Liver (tissue), 9 donors: ENCODE results near the gene CHD5. TPM values are rescaled to one million over a fixed set of nuclear protein-coding genes. Genes with fewer than 3 reads are reported as not detected.

Experiments used
- DNase-seq: peaks from one replicate; pipeline ENCODE4 v3.0.0-alpha.2; 2017; ENCODE audit warnings: low spot score
- H3K27ac ChIP-seq, 2 donors: one replicate each; pipeline ENCODE4 v1.7.0; 2013; ENCODE audit warnings: inconsistent platforms in 2 of 2, low read length in 2 of 2, control low read depth in 1 of 2, low read depth in 1 of 2, mild to moderate bottlenecking in 1 of 2
- H3K27me3 ChIP-seq, 4 donors: one replicate each; pipeline versions ENCODE4 v1.6.1 to v1.7.0; 2013; ENCODE audit warnings: low read length in 3 of 4, inconsistent platforms in 1 of 4, mild to moderate bottlenecking in 1 of 4, moderate library complexity in 1 of 4; ENCODE audit not compliant: control insufficient read depth in 4 of 4, insufficient read depth in 4 of 4
- H3K36me3 ChIP-seq, 4 donors: one replicate each; pipeline versions ENCODE4 v1.6.1 to v1.7.0; 2013; ENCODE audit warnings: low read length in 3 of 4, mild to moderate bottlenecking in 3 of 4, low read depth in 1 of 4, moderate library complexity in 1 of 4; ENCODE audit not compliant: control insufficient read depth in 4 of 4, insufficient read depth in 3 of 4
- H3K4me1 ChIP-seq, 4 donors: one replicate each; pipeline versions ENCODE4 v1.6.1 to v1.7.0; 2013; ENCODE audit warnings: low read length in 3 of 4, mild to moderate bottlenecking in 3 of 4, moderate library complexity in 1 of 4; ENCODE audit not compliant: control insufficient read depth in 4 of 4, insufficient read depth in 4 of 4
- H3K4me3 ChIP-seq, 3 donors: one replicate each; pipeline versions ENCODE4 v1.6.1 to v1.7.0; 2013; ENCODE audit warnings: low read length in 3 of 3, control low read depth in 1 of 3, low read depth in 1 of 3, mild to moderate bottlenecking in 1 of 3
- H3K9ac ChIP-seq, 2 donors: one replicate each; pipeline ENCODE4 v1.7.0; 2013; ENCODE audit warnings: low read length in 2 of 2, mild to moderate bottlenecking in 2 of 2, moderate library complexity in 2 of 2, control low read depth in 1 of 2, low read depth in 1 of 2
- H3K9me3 ChIP-seq, 4 donors: one replicate each; pipeline versions ENCODE4 v1.6.1 to v1.7.0; 2013; ENCODE audit warnings: low read length in 3 of 4; ENCODE audit not compliant: control insufficient read depth in 4 of 4
- ATF3 ChIP-seq: IDR thresholded peaks from 2 replicates; pipeline ENCODE4 v1.6.1; 2016; ENCODE audit warnings: antibody characterized with exemption
- CTCF ChIP-seq: fragments of 150-350 bp; IDR thresholded peaks from 2 replicates; pipeline ENCODE4 v1.5.1; 2017; ENCODE audit warnings: improper control_type of control experiment, low read depth, low read length; ENCODE audit not compliant: missing input control
- EGR1 ChIP-seq, 2 donors: IDR thresholded peaks; 2 replicates each; pipeline ENCODE4 v1.6.1; 2016 to 2018; ENCODE audit warnings: antibody characterized with exemption in 2 of 2, low read depth in 2 of 2
- FOXA1 ChIP-seq: IDR thresholded peaks from 2 replicates; pipeline ENCODE4 v1.6.1; 2016; ENCODE audit warnings: antibody characterized with exemption
- FOXA2 ChIP-seq: IDR thresholded peaks from 2 replicates; pipeline ENCODE4 v1.6.1; 2016; ENCODE audit warnings: antibody characterized with exemption
- GABPA ChIP-seq, 2 donors: IDR thresholded peaks in 1 of 2; conservative IDR thresholded peaks in 1 of 2; 2 replicates each; pipeline ENCODE4 v1.6.1; 2016; ENCODE audit warnings: antibody characterized with exemption in 2 of 2, mild to moderate bottlenecking in 1 of 2, moderate library complexity in 1 of 2
- HNF4A ChIP-seq, 2 donors: conservative IDR thresholded peaks; 2 replicates each; pipeline ENCODE4 v1.6.1; 2016; ENCODE audit warnings: antibody characterized with exemption in 2 of 2, mild to moderate bottlenecking in 2 of 2
- HNF4G ChIP-seq: IDR thresholded peaks from 2 replicates; pipeline ENCODE4 v1.6.1; 2016; ENCODE audit warnings: antibody characterized with exemption
- JUND ChIP-seq, 2 donors: IDR thresholded peaks; 2 replicates each; pipeline ENCODE4 v1.6.1; 2016; ENCODE audit warnings: antibody characterized with exemption in 2 of 2
- MAX ChIP-seq: IDR thresholded peaks from 2 replicates; pipeline ENCODE4 v1.6.1; 2016; ENCODE audit warnings: antibody characterized with exemption
- NR2F2 ChIP-seq: IDR thresholded peaks from 2 replicates; pipeline ENCODE4 v1.6.1; 2016; ENCODE audit warnings: antibody characterized with exemption
- RAD21 ChIP-seq, 2 donors: IDR thresholded peaks; 2 replicates each; pipeline ENCODE4 v1.6.1; 2016; ENCODE audit warnings: antibody characterized with exemption in 2 of 2, mild to moderate bottlenecking in 2 of 2
- REST ChIP-seq: IDR thresholded peaks from 2 replicates; pipeline ENCODE4 v1.6.1; 2016; ENCODE audit warnings: antibody characterized with exemption, mild to moderate bottlenecking
- RXRA ChIP-seq, 2 donors: IDR thresholded peaks; 2 replicates each; pipeline ENCODE4 v1.6.1; 2017 to 2018; ENCODE audit warnings: antibody characterized with exemption in 2 of 2, mild to moderate bottlenecking in 1 of 2
- TAF1 ChIP-seq: conservative IDR thresholded peaks from 2 replicates; pipeline ENCODE4 v1.6.1; 2016; ENCODE audit warnings: antibody characterized with exemption, mild to moderate bottlenecking
- YY1 ChIP-seq: IDR thresholded peaks from 2 replicates; pipeline ENCODE4 v1.6.1; 2016; ENCODE audit warnings: antibody characterized with exemption, mild to moderate bottlenecking
- ZBTB33 ChIP-seq: IDR thresholded peaks from 2 replicates; pipeline ENCODE4 v1.6.1; 2016; ENCODE audit warnings: antibody characterized with exemption
- WGBS: extraction: QIAGEN DNeasy Blood & Tissue Kit; methylation state at CpG from one replicate; pipeline ENCODE4 v1.1.7; 2013; 5-methylcytosine and 5-hydroxymethylcytosine counted together
- polyA plus RNA-seq, 2 donors: library from polyadenylated mRNA; stranded (reverse) in 1 of 2; unstranded in 1 of 2; fragments of 200-250 nt in 1 of 2; fragments of >200 nt in 1 of 2; fragmentation: Nextera tagmentation in 1 of 2; extraction: Ambion mirVana in 1 of 2; gene quantifications; one replicate each; pipeline versions ENCODE4 v1.2.1 to v1.2.3, GENCODE V29; 2013 to 2015
- total RNA-seq, 2 donors: library from RNA; depleted of rRNA; stranded (reverse); fragments of >200 nt; gene quantifications; one replicate each; pipeline ENCODE4 v1.2.3, GENCODE V29; 2014
- donor health status: healthy.
- donor health status: healthy.
- donor health status: healthy.
- donor health status: healthy.
- donor health status: healthy.

CHD5 gene
- total and polyA plus RNA-seq, 4 donors, result under 0.01 to 0.08 TPM; not detected in 2

GRCh38 chr1:6166655-6167390 lies 13.3 kb downstream of the CHD5 start:
- no peaks in the 10 kb centered on the region for H3K36me3 ChIP-seq
- no peak overlapping the region for H3K4me3 ChIP-seq
- WGBS, result 71% methylated on average over 19 of the region's 19 CpGs
- no peak for DNase-seq
- no peak overlapping the region for H3K9ac ChIP-seq
- no peaks in the 10 kb centered on the region for H3K9me3 ChIP-seq
- TF ChIP-seq FOXA1 (no peak), JUND (IDR thresholded peaks at IDR 0.05) (no peak), FOXA2 (no peak), CTCF (no peak), REST (no peak), ZBTB33 (no peak), NR2F2 (no peak), MAX (no peak), ATF3 (no peak), EGR1 (IDR thresholded peaks at IDR 0.05; ENCODE audit: low read depth in 2 of 2) (no peak), HNF4G (no peak), RXRA (IDR thresholded peaks at IDR 0.05) (no peak)
- H3K27me3 ChIP-seq, result no peaks in the 10 kb centered on the region
- no peaks in the 10 kb centered on the region for H3K4me1 ChIP-seq
- no peak overlapping the region for H3K27ac ChIP-seq

- 49% methylated on average over 10 of the region's 10 CpGs for WGBS
- no peaks in the 10 kb centered on the region for H3K27me3 ChIP-seq
Measured at GRCh38 chr1:6166221-6166620, 13.9 kb downstream of the CHD5 start.

More at GRCh38 chr1:6166221-6166620, 13.9 kb downstream of the CHD5 start:
- no peak for TF ChIP-seq HNF4G
- no peak for TF ChIP-seq ATF3
- no peak for TF ChIP-seq CTCF
- TF ChIP-seq RAD21 (IDR thresholded peaks at IDR 0.05), result no peak
- no peak for TF ChIP-seq TAF1
- TF ChIP-seq FOXA2, result no peak
- TF ChIP-seq EGR1 (IDR thresholded peaks at IDR 0.05; ENCODE audit: low read depth in 2 of 2), result no peak
- no peak for TF ChIP-seq MAX
- no peak for TF ChIP-seq GABPA (IDR thresholded peaks at IDR 0.05 in 1 of 2, conservative IDR thresholded peaks at IDR 0.05 in 1 of 2)
- no peak for TF ChIP-seq YY1
- no peak for TF ChIP-seq HNF4A (conservative IDR thresholded peaks at IDR 0.05)
- no peak for TF ChIP-seq NR2F2
- TF ChIP-seq JUND (IDR thresholded peaks at IDR 0.05), result no peak
- no peak for TF ChIP-seq ZBTB33
- no peak overlapping the region for H3K27ac ChIP-seq
- DNase-seq, result no peak
- H3K36me3 ChIP-seq, result no peaks in the 10 kb centered on the region
- H3K4me1 ChIP-seq, result no peaks in the 10 kb centered on the region
- no peak overlapping the region for H3K9ac ChIP-seq
- no peaks in the 10 kb centered on the region for H3K9me3 ChIP-seq
- H3K4me3 ChIP-seq, result no peak overlapping the region
